Measurements from ENCODE around the gene AFF1. TPM values are rescaled to one million over a fixed set of nuclear protein-coding genes. Genes with fewer than 3 reads are reported as not detected.

AFF1 gene
- total RNA-seq, 2 donors from 2014 or later = 42.8 to 57.0 TPM

GRCh38 chr4:87003266-87003665 lies 68.5 kb downstream of the AFF1 start:
- ATAC-seq = no peak

GRCh38 chr4:87005369-87005689 lies 70.5 kb downstream of the AFF1 start:
- no peaks in the 10 kb centered on the region for H3K9me3 ChIP-seq
- TF ChIP-seq CTCF (IDR thresholded peaks at IDR 0.05) (no peak), POLR2A (IDR thresholded peaks at IDR 0.05) (no peak)
- H3K4me3 ChIP-seq = no peak overlapping the region
- no peaks in the 10 kb centered on the region for H3K36me3 ChIP-seq (replicated peaks in 1 of 2; ENCODE audit: insufficient read depth in 1 of 2, low read depth in 2 of 2)
- peaks cover 48% of the 10 kb centered on the region for H3K4me1 ChIP-seq
- DNase-seq (no peak), ATAC-seq (no peak)
- intact Hi-C loops (cut with DNase I) = no loop called here
- peak overlapping the region in 3 of 4 donors; percentile 94 to 96 (median 96) for H3K27ac ChIP-seq
- WGBS, 2 donors = 89 to 97% methylated on average over 1 of the region's 1 CpG
- H3K27me3 ChIP-seq = no peaks in the 10 kb centered on the region

More at GRCh38 chr4:87003266-87003665, 68.5 kb downstream of the AFF1 start:
- no peak for DNase-seq
- TF ChIP-seq POLR2A (IDR thresholded peaks at IDR 0.05) = no peak
- no peak for TF ChIP-seq CTCF (IDR thresholded peaks at IDR 0.05)
- Histone ChIP-seq H3K27me3 (no peaks in the 10 kb centered on the region), H3K27ac (no peak overlapping the region), H3K4me1 (peaks cover 46% of the 10 kb centered on the region), H3K4me3 (no peak overlapping the region), H3K9me3 (no peaks in the 10 kb centered on the region), H3K36me3 (replicated peaks in 1 of 2; ENCODE audit: insufficient read depth in 1 of 2, low read depth in 2 of 2) (no peaks in the 10 kb centered on the region)
- intact Hi-C loops (cut with DNase I) = no loop called here
- WGBS, 2 donors = 49 to 63% methylated on average over 2 of the region's 2 CpGs

GRCh38 chr4:87005690-87006425 lies 71.0 kb downstream of the AFF1 start:
- DNase-seq = no peak
- Histone ChIP-seq H3K36me3 (replicated peaks in 1 of 2; ENCODE audit: insufficient read depth in 1 of 2, low read depth in 2 of 2) (no peaks in the 10 kb centered on the region), H3K4me3 (peak overlapping the region; percentile 54 to 66), H3K27ac (peak overlapping the region; percentile 79 to 96 (median 95)), H3K4me1 (peaks cover 50% of the 10 kb centered on the region), H3K27me3 (no peaks in the 10 kb centered on the region), H3K9me3 (no peaks in the 10 kb centered on the region)
- TF ChIP-seq POLR2A (IDR thresholded peaks at IDR 0.05) = no peak
- no peak for TF ChIP-seq CTCF (IDR thresholded peaks at IDR 0.05)
- intact Hi-C loops (cut with DNase I) = no loop called here
- WGBS, 2 donors = 12 to 21% methylated on average over 16 of the region's 16 CpGs
- ATAC-seq = no peak

- no peaks in the 10 kb centered on the region for H3K9me3 ChIP-seq
- peak overlapping the region; percentile 54 to 66 for H3K4me3 ChIP-seq
- H3K27ac ChIP-seq = peak overlapping the region; percentile 79 to 96 (median 95)
- intact Hi-C loops (cut with DNase I) = no loop called here
- TF ChIP-seq POLR2A (IDR thresholded peaks at IDR 0.05) = no peak
- TF ChIP-seq CTCF (IDR thresholded peaks at IDR 0.05) = no peak
- DNase-seq (no peak), ATAC-seq (no peak)
- WGBS, 2 donors = 0 to 1% methylated on average over 9 of the region's 9 CpGs
- H3K4me1 ChIP-seq = peaks cover 52% of the 10 kb centered on the region
- no peaks in the 10 kb centered on the region for H3K27me3 ChIP-seq
- H3K36me3 ChIP-seq (replicated peaks in 1 of 2; ENCODE audit: insufficient read depth in 1 of 2, low read depth in 2 of 2) = no peaks in the 10 kb centered on the region
These were observed 71.5 kb downstream of the AFF1 start for GRCh38 chr4:87006426-87006675.
